ENCODE results near the gene NBAS.

NBAS gene

DNA sequence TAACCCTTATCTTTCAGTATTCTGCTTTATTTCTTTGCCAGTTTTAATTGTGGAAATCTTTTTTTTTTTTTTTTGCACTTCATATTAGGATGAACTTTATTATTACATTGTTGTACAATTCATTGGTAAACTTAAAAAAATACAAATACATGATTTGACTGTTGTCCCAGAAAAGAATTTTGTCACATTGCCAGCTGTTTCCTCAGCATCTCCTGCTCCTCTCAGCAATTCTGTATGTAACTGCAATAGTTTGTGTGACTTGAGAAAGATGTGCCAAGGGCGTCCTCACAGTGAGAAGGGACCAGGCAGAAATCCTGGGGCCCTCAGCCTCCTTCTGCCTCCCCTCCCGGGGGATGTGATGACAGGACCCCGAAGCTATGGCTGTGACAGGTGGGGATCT lies 254.4 kb downstream of the NBAS start:
- TF ChIP-seq TAF1 (IDR thresholded peaks at IDR 0.05; ENCODE audit: borderline replicate concordance, low read depth, low read length) = no peak
- no peak for TF ChIP-seq POLR2AphosphoS5 (IDR thresholded peaks at IDR 0.05; ENCODE audit: low read depth, low read length)
- no peak for TF ChIP-seq POLR2A (IDR thresholded peaks at IDR 0.05; ENCODE audit: low read depth, low read length)
- DNase-seq (ENCODE audit: insufficient read length) (no peak), FAIRE-seq (no peak)

GRCh38 chr2:15303874-15304273 lies 257.3 kb downstream of the NBAS start:
- FAIRE-seq = no peak

GRCh38 chr2:15302154-15302553 lies 259.0 kb downstream of the NBAS start:
- DNase-seq (ENCODE audit: insufficient read length) (no peak), FAIRE-seq (no peak)
- TF ChIP-seq POLR2A (IDR thresholded peaks at IDR 0.05; ENCODE audit: low read depth, low read length) (no peak), POLR2AphosphoS5 (IDR thresholded peaks at IDR 0.05; ENCODE audit: low read depth, low read length) (no peak), TAF1 (IDR thresholded peaks at IDR 0.05; ENCODE audit: borderline replicate concordance, low read depth, low read length) (no peak)

More at GRCh38 chr2:15303874-15304273, 257.3 kb downstream of the NBAS start:
- no peak for DNase-seq (ENCODE audit: insufficient read length)
- TF ChIP-seq POLR2AphosphoS5 (IDR thresholded peaks at IDR 0.05; ENCODE audit: low read depth, low read length) (no peak), POLR2A (IDR thresholded peaks at IDR 0.05; ENCODE audit: low read depth, low read length) (no peak), TAF1 (IDR thresholded peaks at IDR 0.05; ENCODE audit: borderline replicate concordance, low read depth, low read length) (no peak)

- TF ChIP-seq POLR2AphosphoS5 (IDR thresholded peaks at IDR 0.05; ENCODE audit: low read depth, low read length) = no peak
- TF ChIP-seq TAF1 (IDR thresholded peaks at IDR 0.05; ENCODE audit: borderline replicate concordance, low read depth, low read length) = no peak
- FAIRE-seq = no peak
Observed at GRCh38 chr2:15300624-15301573, 260.2 kb downstream of the NBAS start.

GRCh38 chr2:15299904-15300520 lies 261.1 kb downstream of the NBAS start:
- no peak for TF ChIP-seq TAF1 (IDR thresholded peaks at IDR 0.05; ENCODE audit: borderline replicate concordance, low read depth, low read length)
- TF ChIP-seq POLR2A (IDR thresholded peaks at IDR 0.05; ENCODE audit: low read depth, low read length) = no peak
- TF ChIP-seq POLR2AphosphoS5 (IDR thresholded peaks at IDR 0.05; ENCODE audit: low read depth, low read length) = no peak
- no peak for DNase-seq (ENCODE audit: insufficient read length)
- FAIRE-seq = no peak

More at GRCh38 chr2:15300624-15301573, 260.2 kb downstream of the NBAS start:
- DNase-seq (ENCODE audit: insufficient read length) = no peak

DNA sequence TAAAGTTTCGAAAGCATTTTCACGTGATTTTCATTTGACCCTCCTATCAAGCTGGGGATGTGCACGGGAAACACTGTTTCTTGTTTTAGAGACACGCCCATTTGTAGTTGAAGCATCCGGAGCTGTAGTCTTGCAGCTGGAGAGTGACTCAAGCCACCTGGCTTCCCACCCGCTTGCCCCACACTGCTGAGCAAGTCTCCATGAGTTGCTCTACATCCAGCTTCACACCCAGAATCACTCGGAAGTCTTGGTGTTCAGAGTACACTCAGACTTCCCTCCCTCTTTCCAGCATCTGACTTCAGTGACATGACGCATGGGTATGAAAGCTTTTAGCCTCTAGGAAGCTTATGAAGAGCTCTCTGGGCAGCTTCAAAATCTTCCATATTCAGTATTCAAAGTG lies 262.4 kb downstream of the NBAS start:
- FAIRE-seq = no peak
- no peak for TF ChIP-seq POLR2AphosphoS5 (IDR thresholded peaks at IDR 0.05; ENCODE audit: low read depth, low read length)
- TF ChIP-seq POLR2A (IDR thresholded peaks at IDR 0.05; ENCODE audit: low read depth, low read length) = no peak
- TF ChIP-seq TAF1 (IDR thresholded peaks at IDR 0.05; ENCODE audit: borderline replicate concordance, low read depth, low read length) = no peak
- no peak for DNase-seq (ENCODE audit: insufficient read length)

DNA sequence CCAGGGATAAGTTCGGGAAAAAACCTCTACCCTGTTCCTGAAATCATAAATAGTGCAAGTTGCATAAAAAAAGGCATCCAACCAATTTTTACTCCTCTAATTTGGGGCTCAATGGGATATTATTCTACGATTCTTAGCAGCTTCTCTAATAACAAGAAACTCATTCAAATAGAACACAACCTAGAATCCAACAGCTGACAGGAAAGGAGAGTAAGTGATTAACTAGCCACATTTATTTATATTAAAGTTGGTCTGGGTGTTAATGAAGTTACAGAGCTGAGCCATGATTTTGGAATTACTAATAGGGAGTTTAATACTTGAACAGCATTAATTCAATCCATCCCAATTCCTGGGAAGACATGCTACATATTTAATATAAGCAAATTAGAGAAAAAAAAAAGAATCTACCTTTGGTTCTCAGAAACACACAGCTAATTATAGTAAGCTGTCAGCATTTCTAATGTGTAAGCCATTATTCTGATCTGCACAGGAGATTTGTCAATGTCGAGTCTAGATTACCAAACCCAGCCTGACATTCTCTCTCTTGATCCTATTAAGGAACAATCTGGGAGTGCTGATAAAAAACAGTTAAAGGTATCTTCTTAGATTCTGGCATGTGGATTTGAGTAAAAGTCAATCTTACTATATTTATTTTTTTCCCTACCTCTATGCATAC lies 267.7 kb downstream of the NBAS start:
- TF ChIP-seq POLR2A (IDR thresholded peaks at IDR 0.05; ENCODE audit: low read depth, low read length) (no peak), TAF1 (IDR thresholded peaks at IDR 0.05; ENCODE audit: borderline replicate concordance, low read depth, low read length) (no peak), POLR2AphosphoS5 (IDR thresholded peaks at IDR 0.05; ENCODE audit: low read depth, low read length) (no peak)
- no peak for DNase-seq (ENCODE audit: insufficient read length)
- FAIRE-seq = no peak

- DNase-seq (ENCODE audit: insufficient read length) (no peak), FAIRE-seq (no peak)
- TF ChIP-seq POLR2A (IDR thresholded peaks at IDR 0.05; ENCODE audit: low read depth, low read length) (no peak), TAF1 (IDR thresholded peaks at IDR 0.05; ENCODE audit: borderline replicate concordance, low read depth, low read length) (no peak), POLR2AphosphoS5 (IDR thresholded peaks at IDR 0.05; ENCODE audit: low read depth, low read length) (no peak)
Observed at GRCh38 chr2:15287447-15288184, 273.5 kb downstream of the NBAS start.

DNA sequence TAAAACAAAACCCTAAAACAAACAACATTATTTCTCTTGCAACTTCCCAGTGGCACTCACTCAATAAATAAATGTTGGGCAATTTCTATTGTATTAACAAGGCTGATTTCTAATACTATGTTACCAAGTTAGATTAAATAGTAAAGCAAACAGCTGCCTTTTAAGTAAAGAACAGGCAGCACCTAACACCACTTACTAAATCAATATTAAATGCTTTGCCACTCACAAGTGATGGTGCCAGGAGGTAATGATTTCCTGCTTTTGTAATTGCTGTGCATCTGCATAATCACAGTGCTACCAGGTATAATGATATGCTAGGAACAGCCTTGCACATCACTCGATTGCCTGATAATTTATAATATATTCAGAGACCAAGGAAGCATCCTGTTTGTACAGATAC lies 276.5 kb downstream of the NBAS start:
- FAIRE-seq = no peak
- TF ChIP-seq POLR2AphosphoS5 (IDR thresholded peaks at IDR 0.05; ENCODE audit: low read depth, low read length) (no peak), POLR2A (IDR thresholded peaks at IDR 0.05; ENCODE audit: low read depth, low read length) (no peak), TAF1 (IDR thresholded peaks at IDR 0.05; ENCODE audit: borderline replicate concordance, low read depth, low read length) (no peak)
- no peak for DNase-seq (ENCODE audit: insufficient read length)

- DNase-seq (ENCODE audit: insufficient read length) (no peak), FAIRE-seq (no peak)
- TF ChIP-seq TAF1 (IDR thresholded peaks at IDR 0.05; ENCODE audit: borderline replicate concordance, low read depth, low read length) (no peak), POLR2AphosphoS5 (IDR thresholded peaks at IDR 0.05; ENCODE audit: low read depth, low read length) (no peak), POLR2A (IDR thresholded peaks at IDR 0.05; ENCODE audit: low read depth, low read length) (no peak)
Observed at GRCh38 chr2:15281681-15282080, 279.5 kb downstream of the NBAS start.

All from GM12892 (cell line).